HCT116 (cell line): ENCODE data around the gene BHLHE41.

ENCODE experiments used
- SIN3A ChIP-seq: IDR thresholded peaks from 2 replicates; pipeline ENCODE4 v1.6.1; 2012; ENCODE audit warnings: low read depth
- YY1 ChIP-seq: IDR thresholded peaks from 2 replicates; pipeline ENCODE4 v1.6.1; 2011; ENCODE audit warnings: low read length, low read depth, moderate library complexity, mild to moderate bottlenecking; ENCODE audit not compliant: insufficient replicate concordance; ENCODE audit errors: extremely low read depth
- TF ChIP-seq, protein P1 (sequence below), 3 experiments: fragments of 200-600 bp in 1 of 3; sonication (generic) in 1 of 3; IDR thresholded peaks in 2 of 3; conservative IDR thresholded peaks in 1 of 3; 2 replicates each; pipeline ENCODE4 v1.5.1; 2012 to 2017; ENCODE audit warnings: low read depth in 2 of 3, low read length in 2 of 3, antibody characterized with exemption in 1 of 3, borderline replicate concordance in 1 of 3, control low read depth in 1 of 3, mild to moderate bottlenecking in 1 of 3, mixed read lengths in 1 of 3, mixed run types in 1 of 3, moderate library complexity in 1 of 3; ENCODE audit not compliant: insufficient read depth in 1 of 3

DNA sequence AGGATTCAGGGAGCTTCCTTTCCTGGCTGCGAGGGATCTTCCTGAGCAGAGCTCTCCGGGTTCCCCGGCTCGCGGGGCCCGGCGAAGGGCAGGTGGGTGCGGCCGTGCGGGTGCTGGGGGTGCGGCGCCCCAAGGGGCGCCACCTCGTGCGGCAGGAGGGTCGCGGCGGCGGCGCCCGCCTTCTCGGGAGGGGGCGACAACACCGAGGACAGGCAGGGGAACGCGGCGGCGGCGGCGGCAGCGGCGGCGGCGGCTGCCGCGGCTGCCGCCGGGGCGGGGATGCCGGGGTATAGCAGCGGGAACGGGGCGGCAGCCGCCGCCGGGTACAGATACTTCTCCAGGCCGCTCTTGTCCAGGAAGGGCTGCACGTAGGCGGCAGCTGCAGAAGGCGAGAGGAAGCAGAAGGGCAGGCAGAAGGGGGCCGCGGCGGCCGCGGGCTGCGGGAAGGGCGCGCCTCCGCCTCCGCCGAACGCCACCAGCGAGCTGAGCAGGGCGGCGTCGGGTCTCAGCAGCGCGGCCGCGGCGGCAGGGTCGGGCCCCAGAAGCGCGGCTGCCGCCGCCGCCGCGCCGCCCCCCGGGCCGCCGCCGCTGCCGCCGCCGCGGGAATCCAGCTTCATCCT, 2.7 kb downstream of the BHLHE41 start:
- TF ChIP-seq, protein P1, sequence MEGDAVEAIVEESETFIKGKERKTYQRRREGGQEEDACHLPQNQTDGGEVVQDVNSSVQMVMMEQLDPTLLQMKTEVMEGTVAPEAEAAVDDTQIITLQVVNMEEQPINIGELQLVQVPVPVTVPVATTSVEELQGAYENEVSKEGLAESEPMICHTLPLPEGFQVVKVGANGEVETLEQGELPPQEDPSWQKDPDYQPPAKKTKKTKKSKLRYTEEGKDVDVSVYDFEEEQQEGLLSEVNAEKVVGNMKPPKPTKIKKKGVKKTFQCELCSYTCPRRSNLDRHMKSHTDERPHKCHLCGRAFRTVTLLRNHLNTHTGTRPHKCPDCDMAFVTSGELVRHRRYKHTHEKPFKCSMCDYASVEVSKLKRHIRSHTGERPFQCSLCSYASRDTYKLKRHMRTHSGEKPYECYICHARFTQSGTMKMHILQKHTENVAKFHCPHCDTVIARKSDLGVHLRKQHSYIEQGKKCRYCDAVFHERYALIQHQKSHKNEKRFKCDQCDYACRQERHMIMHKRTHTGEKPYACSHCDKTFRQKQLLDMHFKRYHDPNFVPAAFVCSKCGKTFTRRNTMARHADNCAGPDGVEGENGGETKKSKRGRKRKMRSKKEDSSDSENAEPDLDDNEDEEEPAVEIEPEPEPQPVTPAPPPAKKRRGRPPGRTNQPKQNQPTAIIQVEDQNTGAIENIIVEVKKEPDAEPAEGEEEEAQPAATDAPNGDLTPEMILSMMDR (IDR thresholded peaks at IDR 0.05 in 2 of 3, conservative IDR thresholded peaks at IDR 0.05 in 1 of 3; ENCODE audit: borderline replicate concordance in 1 of 3, insufficient read depth in 1 of 3, low read depth in 2 of 3, low read length in 2 of 3) = no peak
- TF ChIP-seq SIN3A = no peak
- TF ChIP-seq YY1 = no peak
